GM19023 (cell line): ENCODE measurements around the gene ACSF2.
"Not testable (repeated sequence)": the region's sequence is repeated elsewhere in the genome, so short reads cannot be mapped to it uniquely, and the experiment has no call there.

Experiments used
- ATAC-seq: cut with Tn5 transposase; IDR thresholded peaks from one replicate; pipeline ENCODE4 v1.9.1; 2021; ENCODE audit warnings: mild to moderate bottlenecking, moderate library complexity; ENCODE audit not compliant: unreplicated experiment

Gene ACSF2

GRCh38 chr17:50461550-50462132 lies 35.6 kb downstream of the ACSF2 start:
- no peak for ATAC-seq

GRCh38 chr17:50462446-50462845 lies 36.4 kb downstream of the ACSF2 start:
- no peak for ATAC-seq

DNA sequence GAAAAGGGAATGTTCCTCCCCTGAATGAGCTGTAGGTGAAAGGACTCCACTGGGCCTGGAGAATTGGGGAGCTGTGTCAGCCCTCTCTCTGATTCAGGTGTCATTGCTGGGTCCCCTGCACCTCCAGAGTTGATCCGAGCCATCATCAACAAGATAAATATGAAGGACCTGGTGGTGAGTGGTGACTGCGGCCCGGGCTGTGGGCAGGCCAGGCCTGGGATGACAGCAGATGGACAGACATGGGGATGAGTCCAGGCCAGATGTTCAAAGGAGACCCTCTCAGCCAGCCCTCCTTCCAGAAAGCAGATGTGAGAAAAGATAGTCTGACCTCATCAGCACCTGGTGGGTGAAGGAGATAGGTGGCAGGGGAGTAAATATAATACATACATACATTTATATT lies 38.1 kb downstream of the ACSF2 start:
- ATAC-seq = no peak

- no peak for ATAC-seq
Measured at GRCh38 chr17:50464736-50465135, 38.7 kb downstream of the ACSF2 start.

DNA sequence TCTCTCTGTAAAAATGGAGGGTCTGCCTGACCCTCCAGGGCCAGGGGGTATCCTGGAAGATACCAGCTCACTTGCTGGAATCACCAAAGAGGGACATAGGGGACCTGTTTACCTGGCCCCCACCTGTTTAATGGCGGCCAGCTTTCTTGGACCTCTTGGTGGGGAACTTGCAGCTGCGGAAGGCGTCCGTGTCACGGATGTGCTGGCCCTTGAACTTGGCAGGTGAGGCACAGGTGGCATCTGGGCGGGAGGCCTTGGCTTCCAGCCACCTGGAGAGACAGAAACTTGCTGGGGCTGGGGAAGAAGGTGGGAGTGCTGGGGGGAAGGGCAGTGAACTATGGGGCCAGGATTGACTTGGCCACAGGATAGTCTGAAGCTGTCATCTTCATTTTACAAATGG lies 39.2 kb downstream of the ACSF2 start:
- ATAC-seq = no peak

- ATAC-seq = no peak
Measured at GRCh38 chr17:50465635-50466034, 39.6 kb downstream of the ACSF2 start.

- ATAC-seq = no peak
Measured at GRCh38 chr17:50466371-50467113, 40.5 kb downstream of the ACSF2 start.

DNA sequence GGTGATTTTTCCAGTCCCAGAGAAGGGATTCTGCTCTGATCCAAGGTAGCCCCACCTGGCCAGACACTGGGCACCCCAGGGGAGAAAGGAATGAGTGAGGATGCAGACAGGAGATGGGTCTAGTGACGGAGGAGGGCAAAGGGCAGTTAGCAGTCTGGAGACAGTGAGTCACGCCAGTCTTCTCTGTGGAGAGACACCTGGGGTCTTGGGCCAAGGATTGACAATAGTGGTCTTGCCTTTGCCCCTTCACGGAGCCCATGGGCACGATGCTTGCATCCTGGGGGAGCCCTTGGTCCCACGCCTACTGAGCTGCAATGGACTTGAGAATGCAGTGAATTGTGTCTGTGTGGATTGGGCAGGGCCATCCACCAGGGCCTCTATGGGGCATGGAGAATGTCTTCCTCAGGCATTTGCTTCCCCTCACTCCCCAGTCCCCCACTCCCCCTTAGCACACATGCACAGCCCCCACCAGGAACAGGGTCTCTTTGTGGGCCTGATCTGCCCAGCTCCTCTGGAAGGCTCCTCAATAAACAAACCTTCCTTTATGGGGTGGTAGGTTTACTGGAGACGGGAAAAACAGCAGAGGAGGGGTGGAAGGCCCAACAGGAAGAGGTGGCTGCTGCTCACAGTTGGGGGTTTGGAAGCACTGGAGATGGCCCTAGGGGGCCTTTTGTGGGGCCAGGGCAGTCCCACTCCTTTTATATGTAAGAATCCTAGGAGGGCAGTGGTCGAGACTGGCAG lies 41.3 kb downstream of the ACSF2 start:
- ATAC-seq = no peak

DNA sequence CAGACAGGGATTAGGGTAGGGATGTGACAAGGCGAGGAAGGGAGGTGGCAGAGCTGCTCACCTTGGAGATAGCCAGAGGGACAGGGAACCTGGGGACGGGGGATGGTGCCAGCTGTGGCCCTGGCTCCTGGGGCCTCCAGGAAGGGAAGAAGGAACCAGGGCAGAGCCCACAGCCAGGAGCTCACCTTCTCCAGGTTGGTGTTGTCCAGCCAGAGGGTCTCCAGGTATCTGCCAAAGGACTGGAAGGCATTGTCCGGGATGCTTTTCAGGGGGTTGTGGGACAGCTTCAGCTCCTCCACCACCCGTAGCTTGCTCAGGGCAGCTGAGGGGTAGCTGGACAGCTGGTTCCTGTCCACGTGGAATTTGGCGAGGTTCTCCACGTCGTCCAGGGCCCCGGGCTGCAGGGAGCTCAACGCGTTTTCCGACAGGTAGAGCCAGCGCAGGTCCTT lies 41.9 kb downstream of the ACSF2 start:
- no peak for ATAC-seq

GRCh38 chr17:50468304-50469207 lies 42.5 kb downstream of the ACSF2 start, which contains the start of gene CHAD:
CHAD (minus strand) TSS chr17:50468880; CDS start chr17:50468813, 67 bp downstream.
- no peak for ATAC-seq

- ATAC-seq = no peak
Measured at GRCh38 chr17:50469208-50469605, 43.2 kb downstream of the ACSF2 start.

DNA sequence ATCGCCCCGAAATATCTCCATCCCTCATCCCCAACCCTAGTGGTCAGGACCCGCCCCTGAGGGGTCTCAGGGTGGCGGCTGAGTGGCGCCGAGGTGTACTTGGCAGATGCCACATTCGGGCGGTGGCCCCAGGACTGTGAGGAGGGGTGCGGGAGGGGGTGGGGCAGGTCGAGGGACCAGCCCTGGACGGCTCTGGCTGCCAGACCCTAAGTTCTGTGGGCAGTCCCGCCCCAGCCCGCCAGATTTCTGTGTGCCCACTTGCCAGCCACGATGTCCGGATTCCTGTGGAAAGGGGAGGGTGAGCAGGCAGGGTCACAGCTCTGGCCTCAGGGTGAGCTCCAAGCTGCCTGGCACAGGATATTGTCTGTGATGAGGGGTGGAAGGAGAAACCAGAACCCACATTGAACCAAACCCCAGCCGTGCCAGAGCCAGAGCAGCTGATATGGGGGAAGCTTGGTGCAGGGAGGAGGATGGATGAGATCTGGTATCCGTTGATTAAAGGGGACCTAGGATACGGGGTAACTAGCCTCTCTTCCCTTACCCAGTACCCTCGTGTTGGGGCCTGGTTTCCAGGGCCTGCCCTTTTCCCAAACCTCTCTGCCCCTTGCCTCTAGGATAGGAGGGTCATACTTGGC lies 43.8 kb downstream of the ACSF2 start:
- no peak for ATAC-seq

DNA sequence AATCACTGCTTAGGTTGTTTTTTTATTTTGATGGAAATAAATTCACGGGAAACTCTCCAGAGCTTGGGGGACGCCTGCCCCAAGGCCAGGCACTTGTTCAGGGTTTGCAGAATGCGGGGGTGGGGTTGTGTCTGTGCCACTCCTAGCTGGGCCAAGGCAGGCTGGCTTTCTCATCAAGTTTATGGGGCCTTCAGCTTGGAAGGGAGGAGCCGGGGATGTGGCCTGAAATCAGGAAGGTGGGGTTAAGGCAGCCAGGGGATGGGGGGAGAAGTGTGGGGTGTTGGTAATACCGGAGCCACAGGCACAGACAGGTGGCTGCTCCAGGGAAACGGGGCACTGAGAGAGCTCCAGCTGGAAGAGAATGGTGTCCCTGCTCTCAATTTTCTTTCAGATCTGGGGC lies 44.4 kb downstream of the ACSF2 start:
- ATAC-seq = no peak

- ATAC-seq = no peak
Measured at GRCh38 chr17:50471009-50471905, 45.2 kb downstream of the ACSF2 start.

- no peak for ATAC-seq
Measured at GRCh38 chr17:50472286-50472685, 46.3 kb downstream of the ACSF2 start.

DNA sequence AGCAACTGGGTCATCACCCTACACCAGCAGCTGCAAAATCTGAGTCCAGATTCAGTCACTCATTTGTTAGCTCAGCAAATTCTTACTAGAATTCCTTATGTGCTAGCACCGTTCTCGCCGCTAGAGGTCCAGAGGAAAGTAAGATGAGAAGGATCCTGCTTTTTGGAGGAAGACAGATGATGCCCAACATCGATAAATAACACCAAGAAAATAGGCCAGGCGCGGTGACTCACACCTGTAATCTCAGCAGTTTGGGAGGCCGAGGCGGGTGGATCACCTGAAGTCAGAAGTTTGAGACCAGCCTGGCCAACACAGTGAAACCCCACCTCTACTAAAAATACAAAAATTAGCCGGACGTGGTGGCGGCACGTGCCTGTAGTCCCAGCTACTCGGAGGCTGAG lies 46.7 kb downstream of the ACSF2 start:
- ATAC-seq = not testable (repeated sequence)

DNA sequence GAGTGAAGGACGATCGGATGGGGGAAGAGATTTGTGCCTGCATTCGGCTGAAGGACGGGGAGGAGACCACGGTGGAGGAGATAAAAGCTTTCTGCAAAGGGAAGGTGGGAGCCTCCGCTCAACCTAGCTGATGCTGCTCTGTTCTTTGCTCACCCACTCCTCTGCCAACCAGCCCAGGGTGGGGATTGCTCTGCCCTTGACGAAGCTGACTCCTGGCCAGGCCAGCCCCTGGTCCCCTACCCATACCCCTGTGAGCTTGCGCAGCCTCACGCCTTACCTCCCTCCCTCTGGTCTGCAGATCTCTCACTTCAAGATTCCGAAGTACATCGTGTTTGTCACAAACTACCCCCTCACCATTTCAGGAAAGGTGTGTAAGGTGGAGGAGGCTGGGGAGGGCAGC lies 47.9 kb downstream of the ACSF2 start:
- no peak for ATAC-seq

DNA sequence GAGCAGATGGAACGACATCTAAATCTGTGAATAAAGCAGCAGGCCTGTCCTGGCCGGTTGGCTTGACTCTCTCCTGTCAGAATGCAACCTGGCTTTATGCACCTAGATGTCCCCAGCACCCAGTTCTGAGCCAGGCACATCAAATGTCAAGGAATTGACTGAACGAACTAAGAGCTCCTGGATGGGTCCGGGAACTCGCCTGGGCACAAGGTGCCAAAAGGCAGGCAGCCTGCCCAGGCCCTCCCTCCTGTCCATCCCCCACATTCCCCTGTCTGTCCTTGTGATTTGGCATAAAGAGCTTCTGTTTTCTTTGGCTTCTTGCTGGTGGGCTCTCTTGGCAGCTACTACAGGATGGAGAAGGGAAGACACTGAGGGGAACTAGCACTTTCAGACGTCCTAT lies 48.5 kb downstream of the ACSF2 start:
- ATAC-seq = no peak

DNA sequence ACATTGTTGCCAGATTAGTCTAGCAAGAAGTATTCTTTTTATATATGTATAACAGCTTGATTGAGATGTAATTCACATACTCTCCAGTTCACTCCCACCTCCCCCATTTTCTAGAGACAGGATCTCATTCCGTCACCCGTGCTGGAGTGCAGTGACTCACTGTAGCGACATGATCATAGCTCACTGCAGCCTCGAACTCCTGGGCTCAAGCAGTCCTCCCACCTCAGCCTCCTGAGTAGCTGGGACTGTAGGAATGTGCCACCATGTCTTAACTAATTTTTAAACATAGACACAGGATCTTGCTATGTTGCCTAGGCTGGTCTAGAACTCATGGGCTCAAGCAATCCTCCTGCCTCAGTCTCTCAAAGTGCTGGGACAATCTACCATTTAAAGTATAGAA lies 49.3 kb downstream of the ACSF2 start:
- no peak for ATAC-seq
